ENCODE data around the gene CAV2. TPM values are rescaled to one million over a fixed set of nuclear protein-coding genes. Genes with fewer than 3 reads are reported as not detected.
A peak's percentile ranks its signal among the peaks of the same experiment; 100 is the strongest.

CAV2 gene
- polyA plus RNA-seq, 1 of the 3 experiments (the other 2 are of a cell fraction), result 182 TPM

DNA sequence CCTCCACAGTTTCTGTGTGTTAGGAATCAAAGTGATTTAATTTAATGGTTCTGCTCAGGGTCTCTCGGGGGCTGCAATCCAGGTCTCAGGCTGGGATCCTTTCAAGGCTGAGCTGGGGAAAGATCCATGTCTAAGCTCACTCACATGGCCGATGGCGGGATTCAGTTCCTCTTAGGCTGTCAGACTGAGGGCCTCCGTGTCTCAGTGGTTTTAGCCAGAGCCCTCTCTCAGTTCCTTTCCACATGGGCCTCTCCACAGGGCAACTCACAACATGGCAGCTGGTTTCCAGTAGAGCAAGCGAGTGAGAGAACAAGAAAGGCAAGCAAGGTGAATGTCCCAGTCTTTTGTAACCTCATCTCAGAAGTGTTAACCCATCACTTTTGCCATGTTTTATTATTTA lies 52.2 kb downstream of the CAV2 start:
- H3K27me3 ChIP-seq (ENCODE audit: insufficient read depth), result no peaks in the 10 kb centered on the region
- H4K20me1 ChIP-seq (ENCODE audit: insufficient read depth), result peaks cover 20% of the 10 kb centered on the region; the same call in 1 of the 2 replicates
- H3K27ac ChIP-seq (ENCODE audit: low read depth in 2 of 2, low read length in 1 of 2), result peak overlapping the region in 1 of 2 experiments; percentile 69; a peak in 2 of 4 replicates
- H3K4me3 ChIP-seq (ENCODE audit: low read depth in 2 of 2, low read length in 1 of 2), result no peak overlapping the region
- H3F3A ChIP-seq (replicated peaks; ENCODE audit: insufficient read depth), result peaks cover 66% of the 10 kb centered on the region
- peaks cover 96% of the 10 kb centered on the region for H3K79me2 ChIP-seq (ENCODE audit: insufficient read depth)
- H2AFZ ChIP-seq (ENCODE audit: low read depth), result no peak overlapping the region
- H3K4me2 ChIP-seq, result no peak overlapping the region
- DNase-seq, result no peak
- H3K4me1 ChIP-seq (ENCODE audit: control insufficient read depth in 1 of 2, insufficient read depth in 2 of 2, low read depth in 1 of 2, low read length in 1 of 2), result peaks cover 0 to 79% of the 10 kb centered on the region in 2 experiments
- POLR2A ChIA-PET, result no interaction called here
- no peaks in the 10 kb centered on the region for H3K9me2 ChIP-seq
- CTCF ChIA-PET, result interaction anchor here (0.6 to 1.7 kb wide), 4 partner anchors 26 to 315 kb away, joined by 3 to 7 read pairs (median 4); no protein-coding TSS in a partner anchor
- H3K9ac ChIP-seq, result no peak overlapping the region
- TF ChIP-seq, protein P1, sequence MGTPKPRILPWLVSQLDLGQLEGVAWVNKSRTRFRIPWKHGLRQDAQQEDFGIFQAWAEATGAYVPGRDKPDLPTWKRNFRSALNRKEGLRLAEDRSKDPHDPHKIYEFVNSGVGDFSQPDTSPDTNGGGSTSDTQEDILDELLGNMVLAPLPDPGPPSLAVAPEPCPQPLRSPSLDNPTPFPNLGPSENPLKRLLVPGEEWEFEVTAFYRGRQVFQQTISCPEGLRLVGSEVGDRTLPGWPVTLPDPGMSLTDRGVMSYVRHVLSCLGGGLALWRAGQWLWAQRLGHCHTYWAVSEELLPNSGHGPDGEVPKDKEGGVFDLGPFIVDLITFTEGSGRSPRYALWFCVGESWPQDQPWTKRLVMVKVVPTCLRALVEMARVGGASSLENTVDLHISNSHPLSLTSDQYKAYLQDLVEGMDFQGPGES (IDR thresholded peaks at IDR 0.05; ENCODE audit: low read depth, low read length), result no peak
- no peak for TF ChIP-seq SIN3A (IDR thresholded peaks at IDR 0.05; ENCODE audit: borderline replicate concordance, low read depth, low read length)
- no peak for TF ChIP-seq FOXM1 (IDR thresholded peaks at IDR 0.05; ENCODE audit: low read depth)
- TF ChIP-seq, protein P2, sequence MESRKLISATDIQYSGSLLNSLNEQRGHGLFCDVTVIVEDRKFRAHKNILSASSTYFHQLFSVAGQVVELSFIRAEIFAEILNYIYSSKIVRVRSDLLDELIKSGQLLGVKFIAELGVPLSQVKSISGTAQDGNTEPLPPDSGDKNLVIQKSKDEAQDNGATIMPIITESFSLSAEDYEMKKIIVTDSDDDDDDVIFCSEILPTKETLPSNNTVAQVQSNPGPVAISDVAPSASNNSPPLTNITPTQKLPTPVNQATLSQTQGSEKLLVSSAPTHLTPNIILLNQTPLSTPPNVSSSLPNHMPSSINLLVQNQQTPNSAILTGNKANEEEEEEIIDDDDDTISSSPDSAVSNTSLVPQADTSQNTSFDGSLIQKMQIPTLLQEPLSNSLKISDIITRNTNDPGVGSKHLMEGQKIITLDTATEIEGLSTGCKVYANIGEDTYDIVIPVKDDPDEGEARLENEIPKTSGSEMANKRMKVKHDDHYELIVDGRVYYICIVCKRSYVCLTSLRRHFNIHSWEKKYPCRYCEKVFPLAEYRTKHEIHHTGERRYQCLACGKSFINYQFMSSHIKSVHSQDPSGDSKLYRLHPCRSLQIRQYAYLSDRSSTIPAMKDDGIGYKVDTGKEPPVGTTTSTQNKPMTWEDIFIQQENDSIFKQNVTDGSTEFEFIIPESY (IDR thresholded peaks at IDR 0.05; ENCODE audit: borderline replicate concordance, low read depth), result no peak
- TF ChIP-seq, protein P3, sequence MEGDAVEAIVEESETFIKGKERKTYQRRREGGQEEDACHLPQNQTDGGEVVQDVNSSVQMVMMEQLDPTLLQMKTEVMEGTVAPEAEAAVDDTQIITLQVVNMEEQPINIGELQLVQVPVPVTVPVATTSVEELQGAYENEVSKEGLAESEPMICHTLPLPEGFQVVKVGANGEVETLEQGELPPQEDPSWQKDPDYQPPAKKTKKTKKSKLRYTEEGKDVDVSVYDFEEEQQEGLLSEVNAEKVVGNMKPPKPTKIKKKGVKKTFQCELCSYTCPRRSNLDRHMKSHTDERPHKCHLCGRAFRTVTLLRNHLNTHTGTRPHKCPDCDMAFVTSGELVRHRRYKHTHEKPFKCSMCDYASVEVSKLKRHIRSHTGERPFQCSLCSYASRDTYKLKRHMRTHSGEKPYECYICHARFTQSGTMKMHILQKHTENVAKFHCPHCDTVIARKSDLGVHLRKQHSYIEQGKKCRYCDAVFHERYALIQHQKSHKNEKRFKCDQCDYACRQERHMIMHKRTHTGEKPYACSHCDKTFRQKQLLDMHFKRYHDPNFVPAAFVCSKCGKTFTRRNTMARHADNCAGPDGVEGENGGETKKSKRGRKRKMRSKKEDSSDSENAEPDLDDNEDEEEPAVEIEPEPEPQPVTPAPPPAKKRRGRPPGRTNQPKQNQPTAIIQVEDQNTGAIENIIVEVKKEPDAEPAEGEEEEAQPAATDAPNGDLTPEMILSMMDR (IDR thresholded peaks at IDR 0.05), result no peak
- TF ChIP-seq MEF2A (IDR thresholded peaks at IDR 0.05; ENCODE audit: borderline replicate concordance, low read depth), result no peak
- H3K36me3 ChIP-seq (replicated peaks in 1 of 2; ENCODE audit: control insufficient read depth in 1 of 2, insufficient read depth in 2 of 2, low read length in 1 of 2), result peaks cover 62 to 65% of the 10 kb centered on the region in 2 experiments
- no peaks in the 10 kb centered on the region for H3K9me3 ChIP-seq
- WGBS (ENCODE audit: low lambda C conversion rate), result 65% methylated on average over 5 of the region's 5 CpGs

DNA sequence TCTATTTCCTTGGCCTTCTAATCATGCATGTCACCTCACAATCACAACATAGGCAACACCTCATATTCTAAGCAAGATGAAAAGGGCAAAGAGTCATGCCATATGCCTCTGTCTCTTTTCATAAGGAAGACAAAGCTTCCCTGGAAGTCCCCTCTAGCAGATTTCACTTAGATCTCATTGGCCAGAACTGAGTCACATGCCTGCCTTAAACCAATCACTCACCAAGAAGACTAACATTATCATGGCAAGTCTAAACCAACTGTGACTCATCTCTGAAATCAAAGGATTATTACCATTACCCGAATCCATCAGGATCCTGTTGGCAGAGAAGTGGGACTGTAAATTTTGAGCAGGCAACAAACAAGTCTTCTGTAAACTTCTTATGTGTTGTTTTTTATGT lies 53.1 kb downstream of the CAV2 start:
- no peak overlapping the region for H3K4me3 ChIP-seq (ENCODE audit: low read depth in 2 of 2, low read length in 1 of 2)
- ChIA-PET POLR2A (no interaction called here), CTCF (interaction anchor here (2.1 kb wide), 1 partner anchor 38 kb away, joined by 10 read pairs; no protein-coding TSS in a partner anchor)
- H3K79me2 ChIP-seq (ENCODE audit: insufficient read depth), result peaks cover 96% of the 10 kb centered on the region
- H3K36me3 ChIP-seq (replicated peaks in 1 of 2; ENCODE audit: control insufficient read depth in 1 of 2, insufficient read depth in 2 of 2, low read length in 1 of 2), result peaks cover 56 to 68% of the 10 kb centered on the region in 2 experiments
- TF ChIP-seq CHD2 (IDR thresholded peaks at IDR 0.05; ENCODE audit: low read length, partially characterized antibody) (no peak), FOSL2 (IDR thresholded peaks at IDR 0.05; ENCODE audit: borderline replicate concordance, low read depth) (peak; percentile 41; the same call in 1 of the 2 replicates), FOXJ3 (CRISPR knock-in tag; IDR thresholded peaks at IDR 0.05) (no peak)
- TF ChIP-seq, protein P4, sequence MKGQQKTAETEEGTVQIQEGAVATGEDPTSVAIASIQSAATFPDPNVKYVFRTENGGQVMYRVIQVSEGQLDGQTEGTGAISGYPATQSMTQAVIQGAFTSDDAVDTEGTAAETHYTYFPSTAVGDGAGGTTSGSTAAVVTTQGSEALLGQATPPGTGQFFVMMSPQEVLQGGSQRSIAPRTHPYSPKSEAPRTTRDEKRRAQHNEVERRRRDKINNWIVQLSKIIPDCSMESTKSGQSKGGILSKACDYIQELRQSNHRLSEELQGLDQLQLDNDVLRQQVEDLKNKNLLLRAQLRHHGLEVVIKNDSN (IDR thresholded peaks at IDR 0.05; ENCODE audit: borderline replicate concordance, low read depth), result peak; percentile 91
- H3K9me2 ChIP-seq, result no peaks in the 10 kb centered on the region
- H3K27ac ChIP-seq (ENCODE audit: low read depth in 2 of 2, low read length in 1 of 2), result peak overlapping the region in 1 of 2 experiments; percentile 69; a peak in 1 of 4 replicates
- H4K20me1 ChIP-seq (ENCODE audit: insufficient read depth), result peaks cover 14% of the 10 kb centered on the region; the same call in 1 of the 2 replicates
- H3K9me3 ChIP-seq, result no peaks in the 10 kb centered on the region
- H3K4me2 ChIP-seq, result peak overlapping the region; percentile 42; the same call in 1 of the 2 replicates
- H3K4me1 ChIP-seq (ENCODE audit: control insufficient read depth in 1 of 2, insufficient read depth in 2 of 2, low read depth in 1 of 2, low read length in 1 of 2), result peaks cover 0 to 77% of the 10 kb centered on the region in 2 experiments
- peaks cover 65% of the 10 kb centered on the region for H3F3A ChIP-seq (replicated peaks; ENCODE audit: insufficient read depth)
- no peaks in the 10 kb centered on the region for H3K27me3 ChIP-seq (ENCODE audit: insufficient read depth)
- H3K9ac ChIP-seq, result no peak overlapping the region
- WGBS (ENCODE audit: low lambda C conversion rate), result 11% methylated on average over 1 of the region's 1 CpG
- no peak for DNase-seq
- no peak overlapping the region for H2AFZ ChIP-seq (ENCODE audit: low read depth)

Data from SK-N-SH (cell line).